ENCODE data around the gene CFAP141. TPM values are rescaled to one million over a fixed set of nuclear protein-coding genes. Genes with fewer than 3 reads are reported as not detected.

The CFAP141 gene
- polyA plus RNA-seq, 1 of the 3 experiments (the other 2 are of a cell fraction), result not detected

DNA sequence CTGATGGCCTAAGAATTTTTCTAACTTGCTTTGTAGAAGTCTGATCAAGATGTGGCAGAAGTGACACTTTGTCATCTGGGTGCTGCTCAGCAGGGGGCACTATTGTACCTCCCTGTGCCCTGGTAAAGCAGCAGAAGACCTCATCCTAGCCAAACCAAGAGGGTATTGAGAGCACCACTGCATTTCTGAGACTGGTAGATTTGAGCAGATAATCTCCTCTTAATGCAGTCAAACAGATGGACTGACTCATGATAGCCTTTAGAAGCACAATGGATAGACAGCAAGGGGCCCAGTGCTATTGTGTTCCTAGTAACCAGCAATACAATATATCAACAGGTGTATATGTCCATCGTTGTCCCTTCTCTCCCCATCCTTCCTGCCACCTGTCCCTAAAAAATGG is 20.0 kb downstream of the CFAP141 start:
- H3K9me2 ChIP-seq, result no peaks in the 10 kb centered on the region
- no peak for TF ChIP-seq FOXM1 (IDR thresholded peaks at IDR 0.05; ENCODE audit: low read depth)
- peak; percentile 38; the same call in 1 of the 2 replicates for TF ChIP-seq SMC3 (IDR thresholded peaks at IDR 0.05; ENCODE audit: low read depth, low read length)
- TF ChIP-seq, protein P1, sequence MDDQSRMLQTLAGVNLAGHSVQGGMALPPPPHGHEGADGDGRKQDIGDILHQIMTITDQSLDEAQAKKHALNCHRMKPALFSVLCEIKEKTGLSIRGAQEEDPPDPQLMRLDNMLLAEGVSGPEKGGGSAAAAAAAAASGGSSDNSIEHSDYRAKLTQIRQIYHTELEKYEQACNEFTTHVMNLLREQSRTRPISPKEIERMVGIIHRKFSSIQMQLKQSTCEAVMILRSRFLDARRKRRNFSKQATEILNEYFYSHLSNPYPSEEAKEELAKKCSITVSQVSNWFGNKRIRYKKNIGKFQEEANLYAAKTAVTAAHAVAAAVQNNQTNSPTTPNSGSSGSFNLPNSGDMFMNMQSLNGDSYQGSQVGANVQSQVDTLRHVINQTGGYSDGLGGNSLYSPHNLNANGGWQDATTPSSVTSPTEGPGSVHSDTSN (IDR thresholded peaks at IDR 0.05), result no peak
- TF ChIP-seq, protein P2, sequence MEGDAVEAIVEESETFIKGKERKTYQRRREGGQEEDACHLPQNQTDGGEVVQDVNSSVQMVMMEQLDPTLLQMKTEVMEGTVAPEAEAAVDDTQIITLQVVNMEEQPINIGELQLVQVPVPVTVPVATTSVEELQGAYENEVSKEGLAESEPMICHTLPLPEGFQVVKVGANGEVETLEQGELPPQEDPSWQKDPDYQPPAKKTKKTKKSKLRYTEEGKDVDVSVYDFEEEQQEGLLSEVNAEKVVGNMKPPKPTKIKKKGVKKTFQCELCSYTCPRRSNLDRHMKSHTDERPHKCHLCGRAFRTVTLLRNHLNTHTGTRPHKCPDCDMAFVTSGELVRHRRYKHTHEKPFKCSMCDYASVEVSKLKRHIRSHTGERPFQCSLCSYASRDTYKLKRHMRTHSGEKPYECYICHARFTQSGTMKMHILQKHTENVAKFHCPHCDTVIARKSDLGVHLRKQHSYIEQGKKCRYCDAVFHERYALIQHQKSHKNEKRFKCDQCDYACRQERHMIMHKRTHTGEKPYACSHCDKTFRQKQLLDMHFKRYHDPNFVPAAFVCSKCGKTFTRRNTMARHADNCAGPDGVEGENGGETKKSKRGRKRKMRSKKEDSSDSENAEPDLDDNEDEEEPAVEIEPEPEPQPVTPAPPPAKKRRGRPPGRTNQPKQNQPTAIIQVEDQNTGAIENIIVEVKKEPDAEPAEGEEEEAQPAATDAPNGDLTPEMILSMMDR (IDR thresholded peaks at IDR 0.05), result peak; percentile 66
- no peak for TF ChIP-seq ELF1 (IDR thresholded peaks at IDR 0.05)
- TF ChIP-seq RAD21 (IDR thresholded peaks at IDR 0.05; ENCODE audit: low read length), result peak; percentile 68
- TF ChIP-seq FOXJ3 (CRISPR knock-in tag; IDR thresholded peaks at IDR 0.05), result no peak
- peaks cover 11% of the 10 kb centered on the region for H3F3A ChIP-seq (replicated peaks; ENCODE audit: insufficient read depth)
- H3K9me3 ChIP-seq, result no peaks in the 10 kb centered on the region
- DNase-seq, result peak; percentile 58
- peaks cover 19% of the 10 kb centered on the region for H3K79me2 ChIP-seq (ENCODE audit: insufficient read depth)
- H4K20me1 ChIP-seq (ENCODE audit: insufficient read depth), result peaks cover 11% of the 10 kb centered on the region
- H3K27ac ChIP-seq (ENCODE audit: low read depth in 2 of 2, low read length in 1 of 2), result no peak overlapping the region
- no peaks in the 10 kb centered on the region for H3K36me3 ChIP-seq (replicated peaks in 1 of 2; ENCODE audit: control insufficient read depth in 1 of 2, insufficient read depth in 2 of 2, low read length in 1 of 2)
- no peak overlapping the region for H2AFZ ChIP-seq (ENCODE audit: low read depth)
- H3K4me3 ChIP-seq (ENCODE audit: low read depth in 2 of 2, low read length in 1 of 2), result no peak overlapping the region
- H3K9ac ChIP-seq, result no peak overlapping the region
- POLR2A ChIA-PET, result no interaction called here
- 43% methylated on average over 1 of the region's 1 CpG for WGBS (ENCODE audit: low lambda C conversion rate)
- CTCF ChIA-PET, result interaction anchor here (1.0 kb wide), 2 partner anchors 13 to 86 kb away, joined by 4 to 6 read pairs; partner anchors contain the start of gene HAX1
- H3K4me2 ChIP-seq, result no peak overlapping the region
- H3K27me3 ChIP-seq (ENCODE audit: insufficient read depth), result no peaks in the 10 kb centered on the region
- H3K4me1 ChIP-seq (ENCODE audit: control insufficient read depth in 1 of 2, insufficient read depth in 2 of 2, low read depth in 1 of 2, low read length in 1 of 2), result peaks cover 0 to 8% of the 10 kb centered on the region in 2 experiments; a peak in 2 of 4 replicates

DNA sequence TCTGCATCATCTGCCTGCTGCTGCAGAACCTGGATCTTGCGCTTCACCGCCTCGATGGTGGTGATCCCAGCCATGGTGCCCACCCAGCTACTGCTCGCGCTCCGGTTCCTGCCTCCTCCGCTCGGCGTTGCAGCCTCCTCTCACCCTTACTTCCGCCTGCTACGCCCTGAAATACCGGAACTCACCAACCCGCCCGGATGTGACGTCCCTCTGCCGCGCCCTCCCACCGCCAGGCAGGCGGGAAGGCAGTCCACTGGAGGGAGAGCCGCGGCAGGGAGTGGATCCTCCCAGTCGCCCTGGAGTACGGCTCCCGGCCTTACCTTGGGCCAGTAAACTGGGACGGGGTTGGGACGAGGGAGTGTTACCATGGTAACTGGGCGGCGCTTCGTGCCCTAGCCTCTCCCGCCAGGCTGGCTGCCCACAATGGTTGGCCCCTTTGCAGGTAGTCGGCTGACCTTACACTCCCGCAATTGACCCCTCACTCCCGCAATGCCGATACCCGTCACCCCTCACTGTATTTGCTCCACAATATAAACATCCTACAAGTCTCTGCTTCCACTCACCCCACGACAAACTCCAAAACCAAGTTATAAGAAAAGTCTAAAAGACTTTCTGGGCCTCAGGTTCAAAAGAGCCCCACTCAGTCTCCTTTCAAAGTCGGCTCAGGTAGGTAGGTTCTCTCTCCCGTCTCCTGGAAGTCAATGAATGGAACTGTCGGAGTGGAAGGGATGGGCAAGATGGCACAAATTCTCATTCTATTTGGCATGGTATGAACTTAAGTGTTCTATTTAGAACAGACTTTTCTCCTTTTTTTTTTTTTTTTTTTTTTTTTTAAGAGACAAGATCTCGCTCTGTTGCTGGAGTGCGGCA is 22.9 kb downstream of the CFAP141 start:
- Histone ChIP-seq H3K4me3 (ENCODE audit: low read depth in 2 of 2, low read length in 1 of 2) (peak overlapping the region; percentile 92 to 98), H3K27me3 (ENCODE audit: insufficient read depth) (no peaks in the 10 kb centered on the region), H3K9ac (peak overlapping the region; percentile 90), H3K9me3 (no peaks in the 10 kb centered on the region), H3K36me3 (replicated peaks in 1 of 2; ENCODE audit: control insufficient read depth in 1 of 2, insufficient read depth in 2 of 2, low read length in 1 of 2) (peaks cover 9 to 18% of the 10 kb centered on the region in 2 experiments), H2AFZ (ENCODE audit: low read depth) (peak overlapping the region; percentile 96), H4K20me1 (ENCODE audit: insufficient read depth) (peaks cover 40% of the 10 kb centered on the region), H3K4me1 (ENCODE audit: control insufficient read depth in 1 of 2, insufficient read depth in 2 of 2, low read depth in 1 of 2, low read length in 1 of 2) (peaks cover 20 to 36% of the 10 kb centered on the region in 2 experiments; a peak in 3 of 4 replicates), H3F3A (replicated peaks; ENCODE audit: insufficient read depth) (peaks cover 11% of the 10 kb centered on the region), H3K9me2 (no peaks in the 10 kb centered on the region), H3K79me2 (ENCODE audit: insufficient read depth) (peaks cover 48% of the 10 kb centered on the region), H3K27ac (ENCODE audit: low read depth in 2 of 2, low read length in 1 of 2) (peak overlapping the region; percentile 86 to 93), H3K4me2 (peak overlapping the region; percentile 90)
- CTCF ChIA-PET, result interaction anchor here (0.6 to 2.1 kb wide), 3 partner anchors 16 to 152 kb away, joined by 3 to 9 read pairs (median 3); no protein-coding TSS in a partner anchor
- 15% methylated on average over 26 of the region's 41 CpGs for WGBS (ENCODE audit: low lambda C conversion rate)
- POLR2A ChIA-PET, result interaction anchor here (0.8 to 1.2 kb wide), 2 partner anchors 10 to 203 kb away, joined by 4 to 5 read pairs; no protein-coding TSS in a partner anchor
- peak; percentile 96 for DNase-seq
- TF ChIP-seq, protein P3, sequence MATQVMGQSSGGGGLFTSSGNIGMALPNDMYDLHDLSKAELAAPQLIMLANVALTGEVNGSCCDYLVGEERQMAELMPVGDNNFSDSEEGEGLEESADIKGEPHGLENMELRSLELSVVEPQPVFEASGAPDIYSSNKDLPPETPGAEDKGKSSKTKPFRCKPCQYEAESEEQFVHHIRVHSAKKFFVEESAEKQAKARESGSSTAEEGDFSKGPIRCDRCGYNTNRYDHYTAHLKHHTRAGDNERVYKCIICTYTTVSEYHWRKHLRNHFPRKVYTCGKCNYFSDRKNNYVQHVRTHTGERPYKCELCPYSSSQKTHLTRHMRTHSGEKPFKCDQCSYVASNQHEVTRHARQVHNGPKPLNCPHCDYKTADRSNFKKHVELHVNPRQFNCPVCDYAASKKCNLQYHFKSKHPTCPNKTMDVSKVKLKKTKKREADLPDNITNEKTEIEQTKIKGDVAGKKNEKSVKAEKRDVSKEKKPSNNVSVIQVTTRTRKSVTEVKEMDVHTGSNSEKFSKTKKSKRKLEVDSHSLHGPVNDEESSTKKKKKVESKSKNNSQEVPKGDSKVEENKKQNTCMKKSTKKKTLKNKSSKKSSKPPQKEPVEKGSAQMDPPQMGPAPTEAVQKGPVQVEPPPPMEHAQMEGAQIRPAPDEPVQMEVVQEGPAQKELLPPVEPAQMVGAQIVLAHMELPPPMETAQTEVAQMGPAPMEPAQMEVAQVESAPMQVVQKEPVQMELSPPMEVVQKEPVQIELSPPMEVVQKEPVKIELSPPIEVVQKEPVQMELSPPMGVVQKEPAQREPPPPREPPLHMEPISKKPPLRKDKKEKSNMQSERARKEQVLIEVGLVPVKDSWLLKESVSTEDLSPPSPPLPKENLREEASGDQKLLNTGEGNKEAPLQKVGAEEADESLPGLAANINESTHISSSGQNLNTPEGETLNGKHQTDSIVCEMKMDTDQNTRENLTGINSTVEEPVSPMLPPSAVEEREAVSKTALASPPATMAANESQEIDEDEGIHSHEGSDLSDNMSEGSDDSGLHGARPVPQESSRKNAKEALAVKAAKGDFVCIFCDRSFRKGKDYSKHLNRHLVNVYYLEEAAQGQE (IDR thresholded peaks at IDR 0.05; ENCODE audit: low read depth, low read length), result 0 out of 2 replicates have a peak, but pooled peaks have one; percentile 57
- TF ChIP-seq MXI1 (IDR thresholded peaks at IDR 0.05; ENCODE audit: low read depth, low read length), result peak; percentile 83
- peak; percentile 53 for TF ChIP-seq CHD2 (IDR thresholded peaks at IDR 0.05; ENCODE audit: low read length, partially characterized antibody)
- 0 out of 2 replicates have a peak, but pooled peaks have one; percentile 46 for TF ChIP-seq SIN3A (IDR thresholded peaks at IDR 0.05; ENCODE audit: borderline replicate concordance, low read depth, low read length)
- TF ChIP-seq, protein P4, sequence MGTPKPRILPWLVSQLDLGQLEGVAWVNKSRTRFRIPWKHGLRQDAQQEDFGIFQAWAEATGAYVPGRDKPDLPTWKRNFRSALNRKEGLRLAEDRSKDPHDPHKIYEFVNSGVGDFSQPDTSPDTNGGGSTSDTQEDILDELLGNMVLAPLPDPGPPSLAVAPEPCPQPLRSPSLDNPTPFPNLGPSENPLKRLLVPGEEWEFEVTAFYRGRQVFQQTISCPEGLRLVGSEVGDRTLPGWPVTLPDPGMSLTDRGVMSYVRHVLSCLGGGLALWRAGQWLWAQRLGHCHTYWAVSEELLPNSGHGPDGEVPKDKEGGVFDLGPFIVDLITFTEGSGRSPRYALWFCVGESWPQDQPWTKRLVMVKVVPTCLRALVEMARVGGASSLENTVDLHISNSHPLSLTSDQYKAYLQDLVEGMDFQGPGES (IDR thresholded peaks at IDR 0.05; ENCODE audit: low read depth, low read length), result no peak
- 0 out of 2 replicates have a peak, but pooled peaks have one; percentile 27 for TF ChIP-seq RCOR1 (IDR thresholded peaks at IDR 0.05; ENCODE audit: low read length)
- no peak for TF ChIP-seq EZH2phosphoT487 (IDR thresholded peaks at IDR 0.05; ENCODE audit: borderline replicate concordance, low read depth)
- peak; percentile 92 for TF ChIP-seq ELF1 (IDR thresholded peaks at IDR 0.05)
- TF ChIP-seq TAF1 (IDR thresholded peaks at IDR 0.05; ENCODE audit: borderline replicate concordance, low read depth, low read length), result peak; percentile 87
- TF ChIP-seq FOXM1 (IDR thresholded peaks at IDR 0.05; ENCODE audit: low read depth), result no peak
- peak; percentile 95 for TF ChIP-seq GABPA (IDR thresholded peaks at IDR 0.05; ENCODE audit: low read depth)

Measured in SK-N-SH (cell line).